Measurements from ENCODE around the gene LCN6. TPM values are rescaled to one million over a fixed set of nuclear protein-coding genes. Genes with fewer than 3 reads are reported as not detected.
"Not testable (repeated sequence)": the region's sequence is repeated elsewhere in the genome, so short reads cannot be mapped to it uniquely, and the experiment has no call there.

LCN6 gene
- total RNA-seq, 2 experiments from 2014 or later, result not detected

GRCh38 chr9:136788644-136789522 lies 40.6 kb upstream of the LCN6 start:
- H3K9me3 Mint-ChIP-seq; DNase-seq; H3K36me3 Mint-ChIP-seq; H3K27me3 Mint-ChIP-seq; ATAC-seq (ENCODE audit: low read depth); H3K27ac Mint-ChIP-seq: not testable (repeated sequence)
- POLR2A ChIA-PET, result interaction anchor here (0.9 kb wide), 1 partner anchor 246 kb away, joined by 3 read pairs; no protein-coding TSS in a partner anchor
- Mint-ChIP-seq H3K4me3 (peak overlapping the region; percentile 16), H3K4me1 (peaks cover 25% of the 10 kb centered on the region)

DNA sequence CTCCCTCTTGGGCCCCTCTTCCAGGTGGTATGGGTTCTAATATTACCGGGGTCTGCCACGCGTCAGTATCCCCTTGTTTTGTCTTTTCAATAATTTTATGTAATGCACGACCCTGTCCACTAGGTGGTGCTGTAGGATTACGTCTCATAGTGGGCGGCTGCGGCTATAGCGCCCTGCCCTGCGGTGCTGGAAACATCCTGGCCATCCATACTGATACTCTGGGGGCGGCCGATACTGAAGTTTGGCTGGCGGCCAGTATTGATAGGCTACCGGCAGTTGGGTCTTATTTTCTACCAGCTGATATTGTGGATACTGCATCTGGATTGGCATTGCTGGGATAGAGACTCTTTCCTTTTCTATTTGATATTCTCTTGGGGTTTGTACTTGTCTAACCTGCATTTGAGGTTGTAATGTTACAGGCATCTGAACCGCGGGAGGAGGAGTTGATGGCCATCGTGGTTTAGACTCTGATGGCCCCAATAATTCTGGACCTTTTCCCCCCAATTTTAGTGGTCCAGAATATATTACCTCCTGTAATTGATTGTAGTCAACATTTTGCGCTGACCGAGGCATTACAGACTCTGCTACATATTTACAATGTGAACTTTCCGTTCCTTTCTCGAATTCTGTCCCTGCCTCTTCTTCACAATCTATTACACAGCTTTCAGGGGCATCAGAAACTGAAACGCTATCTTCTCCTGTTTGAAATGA lies 39.5 kb upstream of the LCN6 start:
- peaks cover 25% of the 10 kb centered on the region for H3K4me1 Mint-ChIP-seq
- ATAC-seq (ENCODE audit: low read depth) (no peak), DNase-seq (peak; percentile 68)
- peak overlapping the region; percentile 18 for H3K4me3 Mint-ChIP-seq
- no peaks in the 10 kb centered on the region for H3K9me3 Mint-ChIP-seq
- POLR2A ChIA-PET, result interaction anchor here (0.9 kb wide), 1 partner anchor 247 kb away, joined by 3 read pairs; no protein-coding TSS in a partner anchor
- peaks cover 3% of the 10 kb centered on the region for H3K27me3 Mint-ChIP-seq
- H3K27ac Mint-ChIP-seq, result no peak overlapping the region
- no peaks in the 10 kb centered on the region for H3K36me3 Mint-ChIP-seq

DNA sequence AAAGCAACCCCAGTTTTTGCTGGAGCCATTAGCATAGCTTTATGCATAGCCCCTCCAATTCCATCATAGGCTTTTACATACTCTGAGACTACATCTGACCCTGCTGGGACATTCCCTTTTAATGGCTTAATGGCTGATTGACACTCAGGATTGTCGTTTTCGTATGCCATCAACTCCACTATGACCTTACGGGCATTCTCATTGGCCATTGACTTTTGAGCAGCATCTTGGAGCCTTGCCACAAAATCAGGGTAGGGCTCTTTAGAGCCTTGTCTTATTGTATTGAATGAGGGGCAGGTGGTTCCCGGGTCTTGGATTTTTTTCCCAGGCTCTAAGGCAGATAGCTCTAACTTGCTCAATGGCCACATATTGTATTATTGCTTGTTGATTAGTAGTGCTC lies 38.7 kb upstream of the LCN6 start:
- H3K27me3 Mint-ChIP-seq; POLR2A ChIA-PET; ATAC-seq (ENCODE audit: low read depth); H3K4me3 Mint-ChIP-seq; H3K36me3 Mint-ChIP-seq; DNase-seq; H3K9me3 Mint-ChIP-seq; H3K27ac Mint-ChIP-seq: not testable (repeated sequence)
- peaks cover 20% of the 10 kb centered on the region for H3K4me1 Mint-ChIP-seq

GRCh38 chr9:136786451-136786850 lies 38.1 kb upstream of the LCN6 start:
- ATAC-seq (ENCODE audit: low read depth), result no peak
- no peaks in the 10 kb centered on the region for H3K9me3 Mint-ChIP-seq
- peaks cover 7% of the 10 kb centered on the region for H3K27me3 Mint-ChIP-seq
- H3K36me3 Mint-ChIP-seq, result no peaks in the 10 kb centered on the region
- H3K4me3 Mint-ChIP-seq, result no peak overlapping the region
- POLR2A ChIA-PET, result no interaction called here
- peaks cover 18% of the 10 kb centered on the region for H3K4me1 Mint-ChIP-seq
- DNase-seq, result no peak
- H3K27ac Mint-ChIP-seq, result no peak overlapping the region

DNA sequence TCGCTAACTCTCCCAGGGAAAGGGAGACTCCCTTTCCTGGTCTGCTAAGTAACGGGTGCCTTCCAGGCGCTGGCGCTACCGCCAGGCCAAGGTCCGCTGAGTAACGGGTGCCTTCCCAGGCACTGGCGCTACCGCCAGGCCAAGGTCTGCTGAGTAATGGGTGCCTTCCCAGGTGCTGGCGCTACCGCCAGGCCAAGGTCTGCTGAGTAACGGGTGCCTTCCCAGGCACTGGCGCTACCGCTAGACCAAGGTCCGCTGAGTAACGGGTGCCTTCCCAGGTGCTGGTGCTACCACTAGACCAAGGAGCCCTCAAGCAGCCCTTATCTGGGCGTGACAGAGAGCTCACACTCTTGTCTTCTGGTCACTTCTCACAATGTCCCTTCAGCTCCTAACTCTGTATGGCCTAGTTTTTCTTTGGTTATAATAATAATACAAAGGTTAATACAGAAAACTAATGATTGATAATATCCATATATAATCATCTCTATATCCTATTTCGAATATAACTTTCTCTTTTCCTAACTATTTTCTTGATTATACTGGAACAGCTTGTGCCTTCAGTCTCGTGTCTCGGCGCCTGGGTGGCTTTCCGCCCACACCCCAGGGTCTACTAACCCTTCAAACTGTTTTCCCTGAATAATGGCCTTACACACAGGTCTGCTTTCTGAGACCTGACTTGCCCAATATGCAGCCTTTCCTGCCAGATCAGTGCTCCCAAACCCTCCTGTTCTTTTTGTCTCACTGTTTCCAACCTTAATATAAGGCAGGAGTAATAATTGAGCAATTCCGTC lies 37.4 kb upstream of the LCN6 start:
- H3K36me3 Mint-ChIP-seq; H3K27me3 Mint-ChIP-seq; H3K4me3 Mint-ChIP-seq; POLR2A ChIA-PET; DNase-seq; H3K9me3 Mint-ChIP-seq; ATAC-seq (ENCODE audit: low read depth); H3K27ac Mint-ChIP-seq: not testable (repeated sequence)
- H3K4me1 Mint-ChIP-seq, result peaks cover 18% of the 10 kb centered on the region

DNA sequence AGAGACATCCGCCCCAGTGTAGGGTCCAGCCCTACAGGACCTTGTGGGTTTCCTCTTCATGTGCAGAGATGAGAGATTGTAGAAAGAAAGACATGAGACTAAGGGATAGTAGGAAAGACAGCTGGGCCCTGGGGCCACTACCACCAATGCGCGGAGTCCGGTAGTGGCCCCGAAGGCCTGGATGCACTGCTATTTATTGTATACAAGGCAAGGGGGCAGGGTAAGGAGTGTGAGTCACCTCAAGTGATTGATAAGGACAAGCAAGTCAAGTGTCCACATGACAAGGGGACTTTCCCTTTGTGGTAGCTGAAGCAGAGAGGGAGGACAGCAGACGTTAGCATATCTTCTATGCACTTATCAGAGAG lies 36.7 kb upstream of the LCN6 start:
- ATAC-seq (ENCODE audit: low read depth), result no peak
- H3K27me3 Mint-ChIP-seq, result peaks cover 15% of the 10 kb centered on the region
- POLR2A ChIA-PET, result no interaction called here
- no peaks in the 10 kb centered on the region for H3K9me3 Mint-ChIP-seq
- peaks cover 14% of the 10 kb centered on the region for H3K4me1 Mint-ChIP-seq
- no peak overlapping the region for H3K27ac Mint-ChIP-seq
- no peaks in the 10 kb centered on the region for H3K36me3 Mint-ChIP-seq
- no peak for DNase-seq
- H3K4me3 Mint-ChIP-seq, result no peak overlapping the region

DNA sequence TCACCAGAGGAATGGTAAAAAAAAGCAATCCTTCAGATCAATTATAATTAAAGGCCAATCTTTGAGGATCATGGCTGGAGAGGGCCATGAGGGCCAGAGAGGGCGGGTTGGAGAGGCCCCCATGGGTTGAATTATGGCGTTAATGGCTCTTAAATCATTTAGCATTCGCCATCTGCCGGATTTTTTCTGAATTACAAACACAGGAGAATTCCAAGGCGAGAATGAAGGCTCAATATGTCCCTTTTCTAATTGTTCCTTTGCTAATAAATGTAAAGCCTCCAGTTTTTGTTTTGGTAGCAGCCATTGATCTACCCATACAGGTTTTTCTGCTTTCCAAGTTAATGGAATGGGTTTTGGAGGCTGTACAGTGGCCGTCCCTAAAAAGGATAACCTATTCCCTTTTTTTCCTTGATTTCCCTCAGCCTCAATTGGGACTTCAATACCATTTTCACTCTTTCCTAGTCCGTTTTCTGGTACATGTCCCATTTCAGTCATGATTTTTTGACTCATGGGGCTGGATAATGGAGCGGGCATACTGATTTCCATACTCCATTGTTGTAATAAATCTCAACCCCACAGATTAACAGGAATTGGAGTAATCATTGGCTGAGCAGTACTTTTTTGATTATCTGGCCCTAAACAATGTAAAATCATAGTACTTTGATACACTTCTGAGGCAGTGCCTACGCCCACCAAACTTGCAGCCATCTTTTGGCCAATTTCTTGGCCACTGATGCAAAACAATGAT lies 36.1 kb upstream of the LCN6 start:
- Mint-ChIP-seq H3K4me1 (peaks cover 14% of the 10 kb centered on the region), H3K27ac (no peak overlapping the region), H3K9me3 (no peaks in the 10 kb centered on the region), H3K36me3 (no peaks in the 10 kb centered on the region), H3K27me3 (peaks cover 19% of the 10 kb centered on the region), H3K4me3 (no peak overlapping the region)
- ATAC-seq (ENCODE audit: low read depth) (no peak), DNase-seq (no peak)
- POLR2A ChIA-PET, result no interaction called here

DNA sequence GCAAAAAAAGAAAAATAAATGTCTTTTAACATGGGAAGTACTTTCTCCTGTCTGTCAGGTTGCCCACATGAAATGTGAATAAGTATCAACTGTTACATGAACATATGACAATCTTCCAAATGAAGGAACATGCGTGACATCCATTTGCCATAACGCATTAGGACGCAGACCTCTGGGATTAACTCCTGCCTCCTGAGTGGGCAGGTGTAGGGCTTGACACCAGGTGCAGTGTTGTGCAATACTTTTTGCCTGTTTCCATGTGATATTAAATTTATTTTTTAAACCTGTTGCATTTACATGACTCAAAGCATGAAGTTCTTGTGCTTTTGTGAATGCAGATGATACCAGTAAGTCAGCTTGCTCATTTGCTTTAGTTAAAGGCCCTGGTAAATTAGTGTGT lies 34.1 kb upstream of the LCN6 start:
- no peak overlapping the region for H3K27ac Mint-ChIP-seq
- no peaks in the 10 kb centered on the region for H3K9me3 Mint-ChIP-seq
- ATAC-seq (ENCODE audit: low read depth), result no peak
- H3K4me3 Mint-ChIP-seq, result no peak overlapping the region
- peaks cover 3% of the 10 kb centered on the region for H3K4me1 Mint-ChIP-seq
- POLR2A ChIA-PET, result no interaction called here
- DNase-seq, result no peak
- no peaks in the 10 kb centered on the region for H3K36me3 Mint-ChIP-seq
- peaks cover 32% of the 10 kb centered on the region for H3K27me3 Mint-ChIP-seq

DNA sequence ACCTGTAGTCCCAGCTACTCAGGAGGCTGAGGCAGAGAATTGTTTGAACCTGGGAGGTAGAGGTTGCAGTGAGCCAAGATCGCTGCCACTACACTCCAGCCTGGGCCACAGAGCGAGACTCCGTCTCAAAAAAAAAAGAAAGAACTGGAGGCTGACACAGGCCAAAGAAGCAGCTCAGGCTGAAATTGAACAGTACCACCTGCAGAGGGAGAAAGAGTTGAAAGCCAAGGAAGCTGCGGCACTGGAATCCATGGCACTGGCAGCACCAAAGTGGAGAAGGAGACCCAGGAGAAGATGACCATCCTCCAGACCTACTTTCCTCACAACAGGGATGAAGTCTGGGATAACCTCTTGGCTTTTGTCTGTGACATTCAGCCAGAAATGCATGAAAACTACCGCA lies 31.5 kb upstream of the LCN6 start:
- Mint-ChIP-seq H3K36me3 (no peaks in the 10 kb centered on the region), H3K4me1 (no peaks in the 10 kb centered on the region), H3K27ac (no peak overlapping the region), H3K9me3 (no peaks in the 10 kb centered on the region), H3K4me3 (no peak overlapping the region), H3K27me3 (peaks cover 29% of the 10 kb centered on the region)
- no peak for ATAC-seq (ENCODE audit: low read depth)
- POLR2A ChIA-PET, result no interaction called here
- DNase-seq, result no peak

DNA sequence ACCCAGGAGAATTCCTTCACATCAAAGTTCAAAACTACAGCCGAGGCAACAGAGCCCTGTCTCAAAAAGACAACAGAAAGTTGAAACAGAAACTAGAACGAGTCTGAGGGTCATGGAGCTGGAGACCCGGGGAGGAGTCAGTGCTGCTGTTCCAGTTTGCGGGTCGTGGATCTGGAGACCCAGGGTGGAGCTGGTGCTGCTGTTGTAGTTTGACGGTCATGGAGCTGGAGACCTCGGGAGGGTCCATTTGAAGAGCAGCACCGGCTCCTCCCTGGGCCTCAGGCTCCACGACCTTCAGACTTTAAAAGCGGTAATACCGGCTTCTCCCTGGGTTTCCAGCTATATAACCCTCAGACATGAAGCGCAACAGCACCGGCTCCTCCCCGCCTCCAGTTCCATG lies 29.0 kb upstream of the LCN6 start:
- DNase-seq (no peak), ATAC-seq (ENCODE audit: low read depth) (no peak)
- peaks cover 5% of the 10 kb centered on the region for H3K9me3 Mint-ChIP-seq
- H3K36me3 Mint-ChIP-seq, result peaks cover 2% of the 10 kb centered on the region
- no peak overlapping the region for H3K4me3 Mint-ChIP-seq
- POLR2A ChIA-PET, result no interaction called here
- peaks cover 29% of the 10 kb centered on the region for H3K27me3 Mint-ChIP-seq
- H3K27ac Mint-ChIP-seq, result no peak overlapping the region
- peaks cover 6% of the 10 kb centered on the region for H3K4me1 Mint-ChIP-seq

DNA sequence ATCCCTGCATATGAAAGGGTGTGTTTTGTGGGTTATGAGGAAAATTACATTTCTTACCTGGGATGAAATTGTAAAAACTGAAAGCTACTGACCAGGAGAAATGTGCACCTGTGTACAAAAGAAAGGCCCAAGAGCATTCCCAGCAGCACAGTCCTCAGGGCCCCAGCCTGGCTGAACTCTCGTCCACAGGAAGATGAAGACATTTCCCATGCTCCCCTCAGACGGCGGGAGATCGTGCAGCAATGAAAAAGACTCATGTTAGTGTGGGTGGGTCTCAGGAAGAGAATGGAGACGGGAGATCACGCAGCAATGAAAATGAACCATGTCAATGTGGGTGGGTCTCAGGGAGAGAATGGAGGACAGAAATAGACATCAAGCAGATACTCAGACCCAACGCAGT lies 28.6 kb upstream of the LCN6 start:
- no peak for DNase-seq
- POLR2A ChIA-PET, result no interaction called here
- ATAC-seq (ENCODE audit: low read depth), result no peak
- peaks cover 2% of the 10 kb centered on the region for H3K36me3 Mint-ChIP-seq
- peaks cover 6% of the 10 kb centered on the region for H3K4me1 Mint-ChIP-seq
- H3K27ac Mint-ChIP-seq, result no peak overlapping the region
- peaks cover 28% of the 10 kb centered on the region for H3K27me3 Mint-ChIP-seq
- H3K9me3 Mint-ChIP-seq, result peaks cover 5% of the 10 kb centered on the region
- H3K4me3 Mint-ChIP-seq, result no peak overlapping the region

GRCh38 chr9:136775191-136775590 lies 26.9 kb upstream of the LCN6 start:
- Mint-ChIP-seq H3K9me3 (peaks cover 5% of the 10 kb centered on the region), H3K27ac (no peak overlapping the region), H3K36me3 (peaks cover 2% of the 10 kb centered on the region), H3K27me3 (peaks cover 24% of the 10 kb centered on the region), H3K4me1 (peaks cover 6% of the 10 kb centered on the region), H3K4me3 (no peak overlapping the region)
- POLR2A ChIA-PET, result no interaction called here
- ATAC-seq (ENCODE audit: low read depth), result no peak
- peak; percentile 19 for DNase-seq

All from activated naive CD8-positive, alpha-beta T cell treated with anti-CD3 and anti-CD28 coated beads, Interleukin-2, amount 10 ng/mL, durations not matched to agents 7 days and 5 days (primary cell).